Posterior cingulate gyrus (tissue), 11 donors: ENCODE data around the gene LDLRAD4.

Source experiments
- DNase-seq, 10 donors: peaks; one replicate each; pipeline versions ENCODE4 v3.0.0 to v3.0.0-alpha.2; 2020 to 2021; ENCODE audit warnings: mixed read lengths in 3 of 10
- intact Hi-C: fragments of 100-400 bp; cut with DNase I; formaldehyde crosslinking; loops from one replicate; pipeline ENCODE4 v1.15.1; 2023

The LDLRAD4 gene

DNA sequence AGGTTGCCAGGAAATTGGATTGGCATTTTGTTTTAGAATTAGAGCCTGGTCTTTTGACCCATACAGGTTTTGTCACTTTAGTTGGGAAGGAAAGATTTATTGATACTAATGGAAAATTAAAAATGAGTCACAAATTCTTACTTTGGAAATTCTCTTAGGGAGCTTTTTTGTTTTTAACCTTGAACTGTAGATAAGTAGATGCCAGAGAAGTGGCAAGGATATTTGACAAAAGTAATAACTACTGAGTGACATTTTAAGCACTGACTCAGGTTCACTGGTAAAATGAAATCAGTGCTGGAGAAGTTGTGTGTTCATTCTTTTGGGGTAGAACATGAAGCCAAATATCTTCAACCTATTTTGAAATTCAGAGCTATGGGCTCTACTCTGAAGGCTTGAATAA, 56.5 kb downstream of the LDLRAD4 start:
- no peak for DNase-seq
- intact Hi-C loops, result no loop called here

DNA sequence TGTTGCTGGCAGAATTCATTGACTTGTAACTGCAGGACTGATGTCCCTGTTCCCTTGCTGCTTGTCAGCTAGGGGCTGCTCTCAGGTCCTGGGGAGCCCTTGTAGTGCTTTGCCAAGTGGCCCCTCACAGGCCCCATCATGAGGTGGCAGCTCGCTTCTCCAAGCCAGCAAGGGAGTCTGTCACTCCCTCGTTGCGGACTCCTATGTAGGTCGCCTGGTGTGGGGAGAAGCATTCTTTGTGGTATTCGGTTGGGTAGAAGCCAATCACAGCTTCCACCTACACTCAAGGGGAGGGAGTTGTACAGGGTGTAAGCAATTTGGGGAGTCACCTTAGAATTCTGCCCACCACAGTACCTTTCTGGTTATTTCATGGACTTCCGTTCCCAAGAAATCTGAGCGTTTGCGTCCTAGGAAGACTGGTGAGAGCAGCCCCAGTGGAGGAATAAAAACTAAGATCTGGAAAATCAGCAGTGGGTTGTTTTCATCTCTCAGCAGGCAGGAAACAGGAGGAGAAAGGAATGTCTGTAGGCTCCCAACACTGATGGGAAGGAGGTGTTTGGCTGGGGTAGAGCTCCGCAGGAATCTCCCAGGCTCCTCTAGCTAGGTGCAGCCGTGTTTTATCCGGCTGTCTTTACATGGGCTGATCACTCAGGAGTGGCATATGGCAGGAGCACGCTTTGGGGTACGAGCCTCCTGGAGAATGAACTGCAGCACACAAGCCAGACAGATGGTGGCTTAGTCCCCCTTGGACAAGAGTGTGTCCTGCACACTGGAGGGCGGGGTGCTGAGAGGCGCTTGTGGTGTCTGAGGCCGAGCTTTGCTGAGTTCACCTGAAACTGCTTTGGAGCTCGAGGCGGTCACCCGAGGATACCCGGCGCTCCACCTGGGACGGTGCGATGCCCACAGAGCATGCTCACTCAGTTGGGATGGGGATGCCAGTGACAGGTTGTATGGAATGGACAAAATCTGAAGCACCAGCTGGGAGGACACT, 58.3 kb downstream of the LDLRAD4 start:
- intact Hi-C loops, result no loop called here
- DNase-seq, result peak in 4 of 10 donors; percentile 7 to 77 (median 70)

DNA sequence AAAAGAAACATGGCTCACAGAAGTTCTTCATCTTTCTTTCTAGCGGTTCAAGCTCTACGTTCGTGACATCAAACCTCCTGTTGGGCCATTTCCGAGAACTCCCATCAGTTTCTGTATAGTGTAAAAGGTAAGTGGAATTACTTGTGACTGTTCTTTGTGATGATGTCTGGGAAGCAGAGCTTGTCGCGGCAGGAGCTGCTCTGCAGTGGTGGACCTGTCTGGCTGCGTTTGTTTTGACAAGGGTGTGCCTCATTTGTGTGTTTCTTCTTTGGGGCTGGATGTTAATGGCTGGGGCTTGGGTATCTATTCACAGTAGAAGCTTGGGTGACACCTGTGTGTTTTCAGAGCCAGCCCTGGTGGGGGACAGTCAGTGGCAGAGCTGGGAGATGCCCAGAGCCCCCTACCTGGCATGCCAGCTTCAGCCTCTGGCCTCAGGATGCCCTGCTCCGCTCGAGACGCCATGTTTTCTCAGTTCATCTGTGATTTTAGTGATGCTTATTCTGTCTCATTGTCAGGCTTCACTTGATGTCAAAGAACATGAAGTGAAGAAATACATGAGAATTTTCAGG, 59.6 kb downstream of the LDLRAD4 start:
- peak in 3 of 10 donors; percentile 4 to 50 (median 45) for DNase-seq
- intact Hi-C loops, result no loop called here

DNA sequence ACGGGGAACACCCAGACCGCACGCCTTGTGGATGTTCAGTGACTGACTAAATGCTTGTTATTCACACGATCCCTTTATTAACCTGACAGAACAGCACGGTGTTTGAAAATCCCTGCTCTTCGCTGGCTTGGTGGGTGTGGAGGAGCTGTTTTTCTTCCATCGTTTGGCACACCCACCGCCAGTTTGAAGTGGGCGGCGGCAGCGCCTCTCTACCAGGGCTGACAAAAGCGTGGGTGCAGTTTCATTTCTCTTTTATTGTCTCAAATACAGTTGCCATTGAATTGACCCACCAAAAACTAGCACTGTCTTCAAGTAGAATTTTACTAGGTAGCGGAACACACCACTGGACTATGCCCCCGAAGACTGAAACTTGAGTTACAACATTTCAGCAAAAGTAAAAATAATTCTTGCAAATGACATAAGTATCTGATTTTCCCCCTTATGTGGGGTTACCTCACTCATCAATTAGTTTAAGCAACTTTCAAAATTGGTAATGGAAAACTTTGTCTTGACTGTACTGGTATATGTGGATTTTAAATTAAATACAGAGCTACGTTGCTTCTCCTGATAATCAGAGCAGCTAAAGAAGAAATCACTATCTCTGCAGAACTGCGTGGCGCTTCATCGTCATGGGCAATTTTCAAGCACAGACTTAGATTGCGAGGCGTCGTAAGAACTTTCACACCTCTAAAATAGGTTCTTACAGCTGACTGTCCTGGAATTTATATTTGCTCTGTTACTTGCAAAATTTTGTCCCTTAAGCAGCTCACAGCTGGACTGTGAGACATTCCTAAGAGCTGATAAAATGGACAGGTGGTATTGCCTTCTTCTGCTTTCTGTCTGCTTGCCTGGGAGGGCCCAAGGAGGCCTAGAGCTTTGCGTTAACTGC, 60.9 kb downstream of the LDLRAD4 start:
- intact Hi-C loops, result no loop called here
- peak in 3 of 10 donors; percentile 77 to 84 (median 81) for DNase-seq

DNA sequence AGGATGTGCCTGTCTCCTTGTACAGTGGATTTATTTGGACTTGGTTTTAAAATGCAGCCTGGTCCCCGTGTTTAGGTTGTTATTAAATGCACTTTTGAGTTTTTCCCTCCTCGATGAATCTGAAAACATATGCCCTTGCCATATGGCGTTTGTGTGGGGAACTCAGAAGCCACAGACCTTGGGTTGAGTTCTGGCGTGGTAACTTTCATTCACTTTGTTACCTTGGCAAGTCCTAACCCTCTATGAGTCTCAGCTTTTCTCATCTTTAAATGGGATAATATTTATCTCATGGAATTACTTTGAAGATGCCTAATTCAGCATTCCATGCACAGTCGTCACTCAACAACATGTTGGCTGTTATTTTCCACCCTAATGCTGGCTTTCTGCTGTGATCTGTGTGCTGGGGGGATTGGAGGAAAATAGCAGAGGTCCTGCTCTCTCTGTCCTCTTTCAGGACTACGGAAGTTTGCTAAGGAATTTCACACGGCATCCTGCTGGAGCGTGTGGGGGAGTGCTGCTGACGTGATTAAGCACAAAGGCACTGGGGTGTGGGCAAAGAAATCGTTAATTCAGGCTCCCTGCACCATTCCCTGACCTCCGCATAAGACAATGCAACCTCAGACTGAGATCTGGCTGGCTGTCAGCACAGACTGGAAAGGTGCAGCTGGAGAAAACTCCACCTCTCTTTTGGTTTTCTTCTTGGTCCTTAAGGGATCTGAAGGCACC, 61.7 kb downstream of the LDLRAD4 start:
- DNase-seq, result peak in 2 of 10 donors; percentile 5 to 30
- intact Hi-C loops, result no loop called here

DNA sequence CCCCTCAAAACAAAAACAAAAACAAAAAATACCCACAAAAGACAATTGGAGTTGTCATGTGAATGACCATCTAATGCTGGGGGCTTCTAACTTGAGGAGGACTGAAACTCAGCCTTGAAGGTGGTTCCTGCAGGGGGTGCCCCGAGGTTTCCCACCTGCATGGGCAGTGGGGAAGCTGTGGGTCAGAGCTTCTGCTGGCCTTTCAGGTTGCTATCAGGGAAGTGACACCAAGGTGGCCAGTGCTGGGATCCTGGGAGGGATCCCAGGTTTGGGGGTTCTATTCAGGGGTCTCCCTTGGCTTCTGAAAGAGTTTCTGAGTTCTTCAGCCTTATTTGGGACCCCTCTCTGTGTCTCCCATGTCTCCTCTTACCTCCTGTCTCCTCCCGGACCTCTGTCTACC, 62.8 kb downstream of the LDLRAD4 start:
- intact Hi-C loops, result no loop called here
- DNase-seq, result peak in 2 of 10 donors; percentile 5 to 23

DNA sequence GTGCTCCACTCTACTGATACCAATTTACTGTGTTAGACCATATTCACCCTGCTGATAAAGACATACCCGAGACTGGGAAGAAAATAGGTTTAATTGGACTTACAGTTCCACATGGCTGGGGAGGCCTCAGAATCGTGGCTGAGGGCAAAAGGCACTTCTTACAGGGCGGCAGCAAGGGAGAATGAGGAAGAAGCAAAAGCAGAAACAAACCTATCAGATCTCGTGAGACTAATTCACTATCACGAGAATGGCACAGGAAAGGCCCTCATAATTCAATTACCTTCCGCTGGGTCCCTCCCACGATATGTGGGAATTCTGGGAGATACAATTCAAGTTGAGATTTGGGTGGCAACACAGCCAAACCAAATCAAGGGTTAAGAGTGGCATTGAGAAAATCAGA, 65.2 kb downstream of the LDLRAD4 start:
- intact Hi-C loops, result no loop called here
- no peak for DNase-seq

DNA sequence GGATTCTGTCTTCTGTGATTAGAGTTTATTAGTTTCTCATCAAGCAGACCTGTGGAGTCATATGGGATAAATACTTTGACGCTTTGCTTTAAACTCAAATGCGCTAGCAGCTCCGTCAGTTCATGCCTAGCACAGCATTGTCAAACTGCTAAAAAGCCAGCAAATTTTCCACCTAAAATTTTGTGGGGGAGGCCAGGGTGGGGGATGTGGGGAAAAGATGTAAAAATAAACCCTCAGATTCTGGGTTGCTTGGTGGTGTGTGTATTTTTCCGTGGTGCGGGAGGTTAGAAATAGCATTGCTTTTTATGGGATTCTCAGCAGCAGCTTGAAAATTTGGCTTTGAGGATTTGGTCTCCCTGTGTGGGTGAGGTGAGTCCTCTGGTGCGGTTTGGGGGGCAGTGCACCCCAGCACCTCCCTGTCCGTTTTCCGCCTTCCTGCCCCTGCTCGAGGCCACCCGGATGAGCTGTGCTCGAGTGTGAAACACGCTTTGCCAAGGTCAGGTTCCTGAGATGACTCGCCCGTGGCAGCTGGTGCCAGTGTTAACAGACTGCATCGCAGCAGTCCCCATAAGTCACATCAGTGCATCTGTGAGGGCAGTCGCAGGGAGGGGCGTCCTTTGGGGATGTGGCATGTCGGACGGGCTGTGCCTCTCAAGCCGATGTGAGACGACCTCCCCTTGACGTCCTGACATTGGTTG, 65.9 kb downstream of the LDLRAD4 start:
- DNase-seq, result peak in 3 of 10 donors; percentile 77 to 88 (median 81)
- intact Hi-C loops, result no loop called here

DNA sequence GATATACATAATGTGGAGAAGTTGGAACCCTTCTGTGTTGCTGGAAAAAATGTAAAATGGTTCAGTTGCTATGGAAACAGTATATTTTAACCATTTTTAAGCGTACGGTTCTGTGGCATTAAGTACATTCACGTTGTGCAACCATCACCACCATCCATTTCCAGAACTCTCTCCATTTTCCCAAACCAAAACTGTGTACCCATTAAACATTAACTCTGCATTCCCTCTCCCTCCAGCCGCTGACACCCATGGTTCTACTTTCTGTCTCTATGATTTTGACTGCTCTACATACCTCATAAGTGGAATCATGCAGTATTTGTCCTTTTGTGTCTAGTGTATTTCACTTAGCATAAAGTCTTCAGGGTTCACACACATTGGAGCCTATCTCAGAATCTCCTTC, 67.3 kb downstream of the LDLRAD4 start:
- no peak for DNase-seq
- intact Hi-C loops, result no loop called here

DNA sequence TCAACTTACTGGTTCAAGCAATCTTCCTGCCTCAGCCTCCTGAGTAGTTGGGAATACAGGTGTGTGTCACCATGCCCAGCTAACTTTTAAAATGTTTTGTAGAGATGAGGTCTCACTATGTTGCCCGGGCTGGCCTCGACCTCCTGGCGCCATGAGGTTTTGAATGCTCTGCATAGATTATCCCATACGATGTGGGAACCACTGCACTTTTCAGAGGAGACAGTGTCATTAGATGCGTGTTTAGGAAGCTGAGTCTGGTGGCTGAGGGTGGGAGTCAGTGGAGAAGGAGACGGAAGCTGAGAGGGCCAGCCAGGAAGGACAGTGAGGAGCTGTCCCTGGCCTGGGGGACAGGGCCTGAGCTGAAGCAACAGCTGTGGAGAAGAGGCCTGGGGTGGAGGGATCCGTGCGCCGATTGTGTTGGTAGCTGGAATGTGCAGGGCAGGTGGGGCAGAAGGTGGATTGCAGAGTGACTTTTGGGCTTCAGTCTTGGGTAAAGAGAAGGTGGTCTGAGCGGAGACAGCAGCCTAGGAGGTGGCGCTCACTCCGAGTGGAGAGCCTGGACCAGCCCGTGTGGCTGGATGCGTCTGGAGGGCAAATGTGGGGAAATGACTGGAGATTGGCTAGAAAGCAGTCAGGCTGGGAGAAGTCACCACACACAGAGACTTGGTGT, 68.0 kb downstream of the LDLRAD4 start:
- intact Hi-C loops, result no loop called here
- peak in 2 of 10 donors; percentile 12 to 65 for DNase-seq

DNA sequence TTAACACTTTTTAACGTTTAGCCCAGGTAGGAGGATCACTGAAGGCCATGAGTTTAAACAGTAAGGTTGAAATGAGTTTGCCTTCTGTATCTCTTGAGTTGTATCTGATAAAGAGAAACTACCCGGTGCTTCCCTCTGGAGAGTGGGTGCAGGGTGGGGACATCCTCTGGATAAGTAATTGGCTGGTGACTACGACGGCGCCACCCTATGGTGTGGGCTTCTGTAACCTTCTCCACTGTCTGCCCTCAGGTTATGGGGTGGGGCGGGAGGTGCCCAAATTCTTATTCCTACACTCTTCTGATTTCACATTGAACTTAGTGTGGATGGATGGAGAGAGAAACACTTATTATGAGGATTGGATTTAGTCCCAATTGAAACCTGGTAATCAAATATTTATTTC, 68.8 kb downstream of the LDLRAD4 start:
- intact Hi-C loops, result no loop called here
- no peak for DNase-seq

DNA sequence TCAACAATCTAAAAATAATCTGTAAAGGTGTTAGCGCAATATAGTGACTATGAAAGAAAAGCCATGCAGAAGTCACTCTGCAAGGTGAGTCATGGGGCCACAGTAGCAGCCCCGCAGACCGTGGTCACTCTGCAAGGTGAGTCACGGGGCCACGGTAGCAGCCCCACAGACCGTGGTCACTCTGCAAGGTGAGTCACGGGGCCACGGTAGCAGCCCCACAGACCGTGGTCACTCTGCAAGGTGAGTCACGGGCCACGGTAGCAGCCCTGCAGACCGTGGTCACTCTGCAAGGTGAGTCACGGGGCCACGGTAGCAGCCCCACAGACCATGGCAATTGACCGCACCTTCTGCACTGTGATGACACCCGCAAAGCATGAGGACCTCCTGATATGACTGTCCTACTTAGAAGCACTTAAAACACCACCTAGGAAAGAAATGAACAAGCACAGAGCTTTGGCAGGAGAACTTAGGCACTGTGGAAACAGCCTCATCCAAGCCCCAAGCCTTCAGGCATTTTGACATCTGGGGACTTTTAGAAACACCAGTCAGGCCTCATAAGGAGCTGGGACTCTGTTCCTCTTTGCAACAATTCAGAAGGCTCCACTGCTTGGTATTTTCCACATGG, 70.1 kb downstream of the LDLRAD4 start:
- no peak for DNase-seq
- intact Hi-C loops, result no loop called here

DNA sequence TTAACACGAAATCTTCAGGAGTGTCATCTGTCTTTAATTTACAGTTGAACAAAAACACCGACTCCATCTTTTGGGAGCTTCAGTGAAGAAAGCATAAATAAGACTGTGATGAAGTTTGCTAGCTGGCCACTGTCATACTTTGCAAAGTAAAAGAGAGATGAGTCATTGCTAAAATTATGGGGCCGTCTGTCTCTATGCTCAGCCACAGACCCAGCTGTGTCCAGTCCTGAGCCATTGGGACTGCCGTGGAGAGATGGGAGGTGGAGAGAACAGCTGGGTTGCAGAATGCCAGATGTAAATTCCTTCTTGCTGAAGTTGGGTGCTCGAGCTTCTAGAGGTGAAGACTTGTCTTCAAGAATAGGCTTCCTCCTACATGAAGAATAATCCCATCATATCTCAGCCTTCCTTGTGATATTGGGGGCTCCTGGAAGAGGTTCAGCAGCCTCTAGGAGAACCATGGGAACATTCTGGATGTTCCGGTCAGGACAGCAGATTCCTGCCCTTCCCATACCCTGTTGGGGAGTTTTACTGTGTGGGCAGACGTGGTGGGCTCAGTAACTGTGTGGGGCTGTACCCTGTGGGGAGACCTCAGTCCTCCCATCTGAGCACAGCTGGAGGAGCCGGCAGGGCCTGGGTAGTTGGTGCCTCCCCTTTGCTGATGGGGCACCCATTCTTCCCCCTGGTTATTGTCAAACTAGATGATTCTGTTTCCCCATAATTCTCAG, 71.1 kb downstream of the LDLRAD4 start:
- no peak for DNase-seq
- intact Hi-C loops, result loop anchor here (10.0 kb wide), 1 partner anchor 55 kb away; no protein-coding TSS in a partner anchor

DNA sequence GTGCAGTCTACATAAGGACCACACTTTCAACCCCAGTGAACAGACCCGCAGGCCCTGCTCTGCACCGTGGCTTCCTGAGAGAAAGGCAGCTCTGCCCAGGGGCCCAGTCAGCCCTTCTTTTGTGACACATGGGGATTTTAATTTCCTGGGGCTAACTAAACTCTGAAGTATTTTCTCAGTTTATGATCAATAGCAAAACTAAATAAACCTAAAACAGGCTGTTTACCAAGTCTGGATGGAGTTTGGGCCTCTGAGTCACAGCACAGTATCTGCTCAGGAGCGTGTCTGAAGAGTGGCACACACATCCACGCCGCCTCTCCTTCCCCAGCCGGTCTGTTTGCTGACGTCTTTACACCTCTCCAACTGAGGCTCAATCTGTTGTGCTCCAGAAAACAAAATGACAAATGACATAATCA, 72.3 kb downstream of the LDLRAD4 start:
- DNase-seq, result peak in 2 of 10 donors; percentile 87 to 88
- intact Hi-C loops, result loop anchor here (10.0 kb wide), 1 partner anchor 56 kb away; no protein-coding TSS in a partner anchor

DNA sequence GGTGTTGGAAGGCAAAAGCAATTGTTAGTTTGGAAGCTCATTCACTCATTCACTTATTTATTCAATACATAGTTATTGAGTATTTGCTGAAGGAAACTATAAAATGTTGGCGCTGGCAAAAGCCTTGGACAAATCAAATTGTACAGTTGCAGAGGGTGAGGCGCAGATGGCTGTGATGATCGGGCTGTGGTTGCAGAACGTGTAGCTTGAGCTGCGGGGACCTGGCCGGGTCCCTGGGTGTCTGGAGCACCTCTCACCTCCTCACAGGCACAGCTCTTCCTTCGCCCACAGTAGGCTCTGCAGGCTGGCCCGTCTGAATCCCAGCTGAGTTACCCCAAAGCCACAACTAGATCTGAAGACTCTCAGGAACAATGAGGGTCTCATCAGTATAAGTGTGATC, 72.7 kb downstream of the LDLRAD4 start:
- intact Hi-C loops, result loop anchor here (10.0 kb wide), 1 partner anchor 56 kb away; no protein-coding TSS in a partner anchor
- peak in 1 of 10 donors; percentile 29 for DNase-seq

DNA sequence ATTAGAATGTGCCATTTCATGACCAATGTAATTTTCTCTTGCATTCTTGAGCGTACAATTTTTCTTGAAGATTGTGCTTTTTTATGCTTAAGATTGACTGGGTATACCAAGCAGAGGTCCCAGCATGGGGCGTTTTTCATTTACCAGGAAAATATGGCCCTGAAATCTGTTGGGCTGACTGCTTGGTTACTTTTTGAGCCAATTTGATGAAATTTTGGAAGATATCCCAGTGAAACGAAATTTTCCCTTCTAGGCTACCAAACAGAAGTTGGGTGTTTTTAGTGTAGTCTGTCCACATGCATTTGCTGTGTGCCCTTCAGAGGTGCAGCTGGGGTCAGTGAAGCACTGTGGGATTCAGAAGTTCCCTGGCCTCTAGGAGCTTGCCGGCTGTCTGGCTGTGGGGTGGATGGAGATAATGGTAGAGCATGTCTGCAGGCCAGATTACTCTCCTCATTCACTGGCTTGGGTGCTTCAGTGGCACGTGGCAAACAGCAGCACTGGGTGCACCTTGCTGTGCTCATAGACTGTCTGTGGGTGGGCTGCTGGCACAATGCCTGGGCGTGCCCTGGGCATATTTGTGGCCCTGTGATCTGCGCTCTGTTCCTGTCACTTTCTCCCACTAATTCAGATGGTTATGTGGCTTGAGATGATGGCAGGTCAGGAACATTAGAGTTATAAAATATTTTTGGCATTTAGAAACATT, 73.3 kb downstream of the LDLRAD4 start:
- DNase-seq, result peak in 1 of 10 donors; percentile 17
- intact Hi-C loops, result loop anchor here (10.0 kb wide), 1 partner anchor 57 kb away; no protein-coding TSS in a partner anchor

DNA sequence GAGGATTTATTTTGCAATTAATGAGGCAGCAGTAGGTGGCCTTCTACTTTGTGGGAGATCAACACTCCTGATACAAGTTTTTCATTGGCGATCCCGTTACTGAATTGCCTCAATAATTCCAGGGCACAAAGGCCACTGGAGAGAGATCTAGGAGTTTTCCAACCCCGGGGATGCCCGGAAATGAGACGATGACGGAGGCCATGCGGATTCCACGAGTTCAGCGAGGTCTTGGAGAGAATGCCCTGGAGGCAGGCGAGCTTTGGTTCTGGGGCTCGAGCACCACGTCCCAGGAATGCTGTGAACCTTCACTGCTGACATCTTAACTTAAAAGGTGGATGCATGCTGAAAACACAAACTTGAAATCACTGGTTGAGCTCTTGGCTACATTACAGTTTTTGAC, 74.2 kb downstream of the LDLRAD4 start:
- DNase-seq, result peak in 1 of 10 donors; percentile 60
- intact Hi-C loops, result loop anchor here (10.0 kb wide), 1 partner anchor 58 kb away; no protein-coding TSS in a partner anchor
